NCI-H774 (cell line): ENCODE results near the gene CMTM8.

Experiments used
- DNase-seq: peaks from one replicate; lab custom pipeline; 2025; lab: John Stamatoyannopoulos, UW

Gene CMTM8

GRCh38 chr3:32337505-32337904 is 99.0 kb downstream of the CMTM8 start:
- no peak for DNase-seq

GRCh38 chr3:32340039-32340438 is 101.6 kb downstream of the CMTM8 start:
- no peak for DNase-seq

- no peak for DNase-seq
These were observed 102.3 kb downstream of the CMTM8 start for GRCh38 chr3:32340611-32341365.

GRCh38 chr3:32347343-32348125 is 109.1 kb downstream of the CMTM8 start:
- DNase-seq: no peak

GRCh38 chr3:32349184-32349583 is 110.7 kb downstream of the CMTM8 start:
- DNase-seq: no peak

GRCh38 chr3:32352563-32352962 is 114.1 kb downstream of the CMTM8 start:
- no peak for DNase-seq

- no peak for DNase-seq
These were observed 114.9 kb downstream of the CMTM8 start for GRCh38 chr3:32353351-32353750.

- DNase-seq: no peak
These were observed 115.9 kb downstream of the CMTM8 start for GRCh38 chr3:32354362-32354778.

- no peak for DNase-seq
These were observed 117.3 kb downstream of the CMTM8 start for GRCh38 chr3:32355751-32356291.

GRCh38 chr3:32359766-32360492 is 121.4 kb downstream of the CMTM8 start:
- no peak for DNase-seq

- no peak for DNase-seq
These were observed 122.0 kb downstream of the CMTM8 start for GRCh38 chr3:32360493-32360827.

GRCh38 chr3:32366638-32367397 is 128.3 kb downstream of the CMTM8 start:
- no peak for DNase-seq

- DNase-seq: no peak
These were observed 129.0 kb downstream of the CMTM8 start for GRCh38 chr3:32367442-32367841.

- no peak for DNase-seq
These were observed 133.2 kb downstream of the CMTM8 start for GRCh38 chr3:32371461-32372212.

- no peak for DNase-seq
These were observed 133.7 kb downstream of the CMTM8 start for GRCh38 chr3:32372213-32372490.

GRCh38 chr3:32373276-32373675 is 134.8 kb downstream of the CMTM8 start:
- DNase-seq: no peak

GRCh38 chr3:32373844-32374243 is 135.4 kb downstream of the CMTM8 start:
- no peak for DNase-seq

GRCh38 chr3:32374788-32375595 is 136.5 kb downstream of the CMTM8 start:
- no peak for DNase-seq

- DNase-seq: no peak
These were observed 137.1 kb downstream of the CMTM8 start for GRCh38 chr3:32375596-32375930.

GRCh38 chr3:32376115-32376514 is 137.6 kb downstream of the CMTM8 start:
- DNase-seq: no peak
